NCI-H82 treated with DMSO at 0.1 percent for 48 hours (cell line): ENCODE results near the gene S1PR4.
"Not testable (repeated sequence)": the region's sequence is repeated elsewhere in the genome, so short reads cannot be mapped to it uniquely, and the experiment has no call there.

Experiments used
- DNase-seq: peaks from one replicate; lab custom pipeline; 2025; ENCODE audit not compliant: unreplicated experiment; lab: John Stamatoyannopoulos, UW

S1PR4 gene

GRCh38 chr19:3192684-3193083 lies 14.1 kb downstream of the S1PR4 start:
- no peak for DNase-seq

- DNase-seq: no peak
Observed at GRCh38 chr19:3193256-3194105, 14.9 kb downstream of the S1PR4 start.

GRCh38 chr19:3194106-3195087 lies 15.8 kb downstream of the S1PR4 start:
- DNase-seq: no peak

- no peak for DNase-seq
Observed at GRCh38 chr19:3196064-3196932, 17.7 kb downstream of the S1PR4 start.

GRCh38 chr19:3196933-3197205 lies 18.3 kb downstream of the S1PR4 start:
- DNase-seq: no peak

- DNase-seq: no peak
Observed at GRCh38 chr19:3198901-3199700, 20.5 kb downstream of the S1PR4 start.

- DNase-seq: no peak
Observed at GRCh38 chr19:3201072-3201700, 22.6 kb downstream of the S1PR4 start.

GRCh38 chr19:3201911-3202310 lies 23.3 kb downstream of the S1PR4 start:
- DNase-seq: no peak

- no peak for DNase-seq
Observed at GRCh38 chr19:3202346-3202745, 23.8 kb downstream of the S1PR4 start.

- not testable (repeated sequence) for DNase-seq
Observed at GRCh38 chr19:3202895-3203294, 24.3 kb downstream of the S1PR4 start.

- no peak for DNase-seq
Observed at GRCh38 chr19:3203805-3204645, 25.5 kb downstream of the S1PR4 start.

GRCh38 chr19:3204646-3205275 lies 26.2 kb downstream of the S1PR4 start:
- DNase-seq: no peak

- DNase-seq: no peak
Observed at GRCh38 chr19:3206216-3206953, 27.8 kb downstream of the S1PR4 start.

GRCh38 chr19:3207461-3208242 lies 29.1 kb downstream of the S1PR4 start:
- no peak for DNase-seq

- no peak for DNase-seq
Observed at GRCh38 chr19:3208317-3209207, 30.0 kb downstream of the S1PR4 start.
